ENCODE measurements around the gene NAALADL2. TPM values are rescaled to one million over a fixed set of nuclear protein-coding genes. Genes with fewer than 3 reads are reported as not detected.
A peak's percentile ranks its signal among the peaks of the same experiment; 100 is the strongest.

Gene NAALADL2
- total RNA-seq, 1 experiment from 2014 or later, result 12.8 TPM

GRCh38 chr3:175580318-175580717 lies 721.2 kb downstream of the NAALADL2 start:
- Histone ChIP-seq H3K4me1 (replicated peaks; ENCODE audit: insufficient read depth) (no peaks in the 10 kb centered on the region), H3K27me3 (ENCODE audit: insufficient read depth, low read depth) (no peaks in the 10 kb centered on the region), H3K79me2 (ENCODE audit: low read depth) (no peaks in the 10 kb centered on the region), H3K4me2 (no peak overlapping the region), H3K9me3 (ENCODE audit: insufficient read depth, low read depth) (no peaks in the 10 kb centered on the region), H3K36me3 (ENCODE audit: low read depth) (no peaks in the 10 kb centered on the region), H2AFZ (no peak overlapping the region), H3K27ac (no peak overlapping the region), H4K20me1 (ENCODE audit: insufficient read depth) (no peaks in the 10 kb centered on the region), H3K9me2 (ENCODE audit: insufficient read depth) (no peaks in the 10 kb centered on the region), H3F3A (ENCODE audit: insufficient read depth, low read depth) (no peaks in the 10 kb centered on the region), H3K4me3 (no peak overlapping the region)
- BruUV-seq (replicated peaks), result no TSS peak
- TF ChIP-seq CTCF (conservative IDR thresholded peaks at IDR 0.05), result no peak
- TF ChIP-seq EZH2 (IDR thresholded peaks at IDR 0.05; ENCODE audit: low read depth), result no peak
- ChIA-PET POLR2A (ENCODE audit: unreplicated experiment) (no interaction called here), CTCF (no interaction called here)
- intact Hi-C loops (cut with micrococcal nuclease; ENCODE audit: unreplicated experiment), result no loop called here
- DNase-seq, result no peak

- H4K20me1 ChIP-seq (ENCODE audit: insufficient read depth), result no peaks in the 10 kb centered on the region
- intact Hi-C loops (cut with micrococcal nuclease; ENCODE audit: unreplicated experiment), result no loop called here
- no peak overlapping the region for H3K4me2 ChIP-seq
- no peak overlapping the region for H3K27ac ChIP-seq
- H3K4me1 ChIP-seq (replicated peaks; ENCODE audit: insufficient read depth), result no peaks in the 10 kb centered on the region; the same call in 1 of the 2 replicates
- peak; percentile 4 to 50 for DNase-seq
- ChIA-PET CTCF (interaction anchor here (0.6 to 0.7 kb wide), 2 partner anchors 276 to 1875 kb away, joined by 3 to 6 read pairs; no protein-coding TSS in a partner anchor), POLR2A (ENCODE audit: unreplicated experiment) (interaction anchor here (0.7 kb wide), 1 partner anchor 32 kb away, joined by 3 read pairs; no protein-coding TSS in a partner anchor)
- H2AFZ ChIP-seq, result no peak overlapping the region
- BruUV-seq (replicated peaks), result no TSS peak
- no peaks in the 10 kb centered on the region for H3K9me2 ChIP-seq (ENCODE audit: insufficient read depth)
- H3F3A ChIP-seq (ENCODE audit: insufficient read depth, low read depth), result no peaks in the 10 kb centered on the region
- TF ChIP-seq CTCF (conservative IDR thresholded peaks at IDR 0.05), result no peak
- TF ChIP-seq EZH2 (IDR thresholded peaks at IDR 0.05; ENCODE audit: low read depth), result no peak
- no peaks in the 10 kb centered on the region for H3K27me3 ChIP-seq (ENCODE audit: insufficient read depth, low read depth)
- no peaks in the 10 kb centered on the region for H3K9me3 ChIP-seq (ENCODE audit: insufficient read depth, low read depth)
- no peaks in the 10 kb centered on the region for H3K36me3 ChIP-seq (ENCODE audit: low read depth)
- no peaks in the 10 kb centered on the region for H3K79me2 ChIP-seq (ENCODE audit: low read depth)
- H3K4me3 ChIP-seq, result no peak overlapping the region
These were observed 726.8 kb downstream of the NAALADL2 start for GRCh38 chr3:175585898-175586297.

GRCh38 chr3:175590745-175591144 lies 731.6 kb downstream of the NAALADL2 start:
- peaks cover 6% of the 10 kb centered on the region; the same call in 1 of the 2 replicates for H3K9me3 ChIP-seq (ENCODE audit: insufficient read depth, low read depth)
- H3F3A ChIP-seq (ENCODE audit: insufficient read depth, low read depth), result no peaks in the 10 kb centered on the region

More at GRCh38 chr3:175590745-175591144, 731.6 kb downstream of the NAALADL2 start:
- Histone ChIP-seq H2AFZ (no peak overlapping the region), H3K9me2 (ENCODE audit: insufficient read depth) (no peaks in the 10 kb centered on the region), H3K4me1 (replicated peaks; ENCODE audit: insufficient read depth) (no peaks in the 10 kb centered on the region; the same call in 1 of the 2 replicates), H4K20me1 (ENCODE audit: insufficient read depth) (no peaks in the 10 kb centered on the region), H3K4me2 (no peak overlapping the region), H3K4me3 (no peak overlapping the region), H3K36me3 (ENCODE audit: low read depth) (no peaks in the 10 kb centered on the region), H3K79me2 (ENCODE audit: low read depth) (no peaks in the 10 kb centered on the region), H3K27ac (no peak overlapping the region), H3K27me3 (ENCODE audit: insufficient read depth, low read depth) (no peaks in the 10 kb centered on the region)
- ChIA-PET CTCF (no interaction called here), POLR2A (ENCODE audit: unreplicated experiment) (no interaction called here)
- no peak for DNase-seq
- no TSS peak for BruUV-seq (replicated peaks)
- TF ChIP-seq CTCF (conservative IDR thresholded peaks at IDR 0.05) (no peak), EZH2 (IDR thresholded peaks at IDR 0.05; ENCODE audit: low read depth) (no peak)
- intact Hi-C loops (cut with micrococcal nuclease; ENCODE audit: unreplicated experiment), result no loop called here
